HCT116 (cell line): ENCODE data around the gene POT1. TPM values are rescaled to one million over a fixed set of nuclear protein-coding genes. Genes with fewer than 3 reads are reported as not detected.
"Not testable (repeated sequence)": the region's sequence is repeated elsewhere in the genome, so short reads cannot be mapped to it uniquely, and the experiment has no call there.

ENCODE experiments used
- ATAC-seq: fragments of 200-7000 bp; cut with Tn5 transposase; 2 replicates; pipeline ENCODE4 v1.9.1; 2020; ENCODE audit warnings: mild to moderate bottlenecking, moderate library complexity
- Bru-seq: library from RNA; stranded (reverse); fragments of 400-500 nt; gene quantifications from one replicate; lab custom pipeline; 2021; lab: Mats Ljungman, UMichigan
- BruChase-seq, 2 experiments: library from RNA; stranded (reverse); fragments of 400-500 nt; gene quantifications; one replicate each; lab custom pipeline; 2021; lab: Mats Ljungman, UMichigan
- BruUV-seq: library from RNA; stranded (reverse); fragments of 400-500 nt; replicated peaks from 2 replicates; lab custom pipeline; 2021; lab: Mats Ljungman, UMichigan
- CTCF ChIA-PET: fragments of 300-600 bp; sonication (Branson Sonifier 250); formaldehyde crosslinking; loops from one replicate; lab custom pipeline; 2021; ENCODE audit warnings: antibody characterized with exemption; lab: Charles Lee
- POLR2A ChIA-PET: fragments of 300-600, 350-600 bp; sonication (Branson Sonifier 250); formaldehyde crosslinking; loops from one replicate; lab custom pipeline; 2021; ENCODE audit warnings: antibody characterized with exemption; lab: Charles Lee
- RAD21 ChIA-PET, 2 experiments: fragments of 300-600 bp; sonication (Branson Sonifier 250); formaldehyde crosslinking; loops; one replicate each; lab custom pipeline; 2023; ENCODE audit warnings: low total read pairs in 2 of 2; ENCODE audit not compliant: uncharacterized antibody in 2 of 2, unreplicated experiment in 2 of 2, low non-redundant PET in 1 of 2; lab: Charles Lee
- DNase-seq: peaks from one replicate; pipeline ENCODE4 v3.0.0-alpha.2; 2010; ENCODE audit warnings: low read depth, low spot score
- H2AFZ ChIP-seq: fragments of 200-600 bp; shearing (Covaris generic), sonication (generic); 2 replicates; pipeline ENCODE4 v1.6.1; 2017; ENCODE audit warnings: low read depth, mixed run types, mixed read lengths, antibody characterized with exemption, low read length; ENCODE audit not compliant: poor library complexity, severe bottlenecking
- H3K27ac ChIP-seq: 2 replicates; pipeline ENCODE4 v1.5.1; 2012; ENCODE audit warnings: low read depth, low read length
- H3K27me3 ChIP-seq: fragments of 200-600 bp; sonication (generic); 2 replicates; pipeline ENCODE4 v1.6.1; 2016; ENCODE audit warnings: mixed run types, low read length, mixed read lengths; ENCODE audit not compliant: insufficient read depth
- H3K36me3 ChIP-seq, 2 experiments: fragments of 200-500 bp in 1 of 2; fragments of 200-600 bp in 1 of 2; sonication (Bioruptor generic) in 1 of 2; sonication (generic) in 1 of 2; 2 replicates each; pipeline versions ENCODE4 v1.5.1 to v1.6.1; 2014 to 2016; ENCODE audit warnings: low read length in 2 of 2, inconsistent platforms in 1 of 2, mixed read lengths in 1 of 2, mixed run types in 1 of 2; ENCODE audit not compliant: insufficient read depth in 2 of 2, control insufficient read depth in 1 of 2
- H3K4me1 ChIP-seq, 2 experiments: fragments of 200-600 bp in 1 of 2; sonication (generic) in 1 of 2; 2 replicates each; pipeline versions ENCODE4 v1.5.1 to v1.6.1; 2012 to 2017; ENCODE audit warnings: low read length in 2 of 2, inconsistent platforms in 1 of 2, mild to moderate bottlenecking in 1 of 2, mixed read lengths in 1 of 2, mixed run types in 1 of 2, moderate library complexity in 1 of 2; ENCODE audit not compliant: insufficient read depth in 2 of 2, control insufficient read depth in 1 of 2
- H3K4me2 ChIP-seq: fragments of 200-600 bp; sonication (generic); 2 replicates; pipeline ENCODE4 v1.6.1; 2017; ENCODE audit warnings: mixed run types, low read length, mixed read lengths
- H3K4me3 ChIP-seq, 2 experiments: fragments of 200-600 bp in 1 of 2; sonication (generic) in 1 of 2; replicated peaks in 1 of 2; 2 replicates each; pipeline ENCODE4 v1.5.1; 2011 to 2016; ENCODE audit warnings: low read length in 2 of 2, control low read depth in 1 of 2, low read depth in 1 of 2, mild to moderate bottlenecking in 1 of 2, mixed read lengths in 1 of 2, mixed run types in 1 of 2
- H3K79me2 ChIP-seq: fragments of 200-600 bp; sonication (generic); 2 replicates; pipeline ENCODE4 v1.6.1; 2017; ENCODE audit warnings: mild to moderate bottlenecking, mixed run types, low read length, moderate library complexity, mixed read lengths; ENCODE audit not compliant: insufficient read depth
- H3K9ac ChIP-seq: fragments of 200-600 bp; sonication (generic); 2 replicates; pipeline ENCODE4 v1.6.1; 2016; ENCODE audit warnings: low read length, mixed read lengths
- H3K9me2 ChIP-seq: fragments of 200-600 bp; sonication (generic), shearing (Covaris generic); 2 replicates; pipeline ENCODE4 v1.6.1; 2017; ENCODE audit warnings: mixed run types, mild to moderate bottlenecking, moderate library complexity; ENCODE audit not compliant: insufficient read depth
- H3K9me3 ChIP-seq, 2 experiments: fragments of 200-500 bp in 1 of 2; fragments of 200-600 bp in 1 of 2; sonication (Bioruptor generic) in 1 of 2; sonication (generic) in 1 of 2; 2 replicates each; pipeline ENCODE4 v1.6.1; 2014 to 2017; ENCODE audit warnings: low read length in 2 of 2, mixed read lengths in 2 of 2, inconsistent platforms in 1 of 2, low read depth in 1 of 2, mild to moderate bottlenecking in 1 of 2, mixed run types in 1 of 2, moderate library complexity in 1 of 2; ENCODE audit not compliant: control insufficient read depth in 1 of 2, insufficient read depth in 1 of 2
- H4K20me1 ChIP-seq: fragments of 200-600 bp; sonication (generic), shearing (Covaris generic); 2 replicates; pipeline ENCODE4 v1.6.1; 2017; ENCODE audit warnings: mixed run types, mild to moderate bottlenecking, moderate library complexity; ENCODE audit not compliant: insufficient read depth
- CBX3 ChIP-seq: IDR thresholded peaks from 2 replicates; pipeline ENCODE4 v1.6.1; 2012; ENCODE audit warnings: low read depth
- EZH2 ChIP-seq: fragments of 200-600 bp; sonication (generic); IDR thresholded peaks from 2 replicates; pipeline ENCODE4 v1.6.1; 2017; ENCODE audit warnings: antibody characterized with exemption, mixed run types
- EZH2phosphoT487 ChIP-seq: fragments of 200-600 bp; IDR thresholded peaks from 2 replicates; pipeline ENCODE4 v1.6.1; 2018; ENCODE audit warnings: antibody characterized with exemption, borderline replicate concordance
- FOSL1 ChIP-seq: IDR thresholded peaks from 2 replicates; pipeline ENCODE4 v1.6.1; 2012; ENCODE audit warnings: low read depth
- MAX ChIP-seq: IDR thresholded peaks from 2 replicates; pipeline ENCODE4 v1.6.1; 2012
- POLR2A ChIP-seq: IDR thresholded peaks from 2 replicates; pipeline ENCODE4 v1.7.0; 2011; ENCODE audit warnings: borderline replicate concordance; ENCODE audit not compliant: insufficient read depth, insufficient read length; ENCODE audit errors: extremely low read depth
- POLR2AphosphoS5 ChIP-seq: IDR thresholded peaks from 2 replicates; pipeline ENCODE4 v1.6.1; 2011; ENCODE audit warnings: mild to moderate bottlenecking, low read depth, low read length, moderate library complexity
- SIN3A ChIP-seq: IDR thresholded peaks from 2 replicates; pipeline ENCODE4 v1.6.1; 2012; ENCODE audit warnings: low read depth
- SP1 ChIP-seq: IDR thresholded peaks from 2 replicates; pipeline ENCODE4 v1.6.1; 2012; ENCODE audit warnings: low read depth
- SRF ChIP-seq: IDR thresholded peaks from 2 replicates; pipeline ENCODE4 v1.6.1; 2012; ENCODE audit warnings: low read depth
- TCF7L2 ChIP-seq: IDR thresholded peaks from 2 replicates; pipeline ENCODE4 v1.7.0; 2011; ENCODE audit warnings: borderline replicate concordance, inconsistent platforms; ENCODE audit not compliant: insufficient read depth, insufficient read length; ENCODE audit errors: extremely low read depth
- YY1 ChIP-seq: IDR thresholded peaks from 2 replicates; pipeline ENCODE4 v1.6.1; 2011; ENCODE audit warnings: low read length, low read depth, moderate library complexity, mild to moderate bottlenecking; ENCODE audit not compliant: insufficient replicate concordance; ENCODE audit errors: extremely low read depth
- ZBTB33 ChIP-seq: IDR thresholded peaks from 2 replicates; pipeline ENCODE4 v1.6.1; 2011; ENCODE audit warnings: mild to moderate bottlenecking, low read length, moderate library complexity; ENCODE audit not compliant: insufficient replicate concordance; ENCODE audit errors: extremely low read depth
- intact Hi-C: fragments of 100-400 bp; cut with micrococcal nuclease; formaldehyde crosslinking; loops from 2 replicates; pipeline ENCODE4 v1.10.0; 2022
- long read RNA-seq: library from polyadenylated mRNA; unstranded; transcript quantifications from one replicate; pipeline ENCODE4 v2.0.0, GENCODE V29; 2021; ENCODE audit not compliant: unreplicated experiment
- polyA plus RNA-seq: library from polyadenylated mRNA; unstranded; fragments of >200 nt; gene quantifications from 2 replicates; pipeline ENCODE4 v1.2.1, GENCODE V29; 2012; ENCODE audit warnings: missing spikeins
- total RNA-seq: library from RNA; stranded (reverse); gene quantifications from one replicate; pipeline ENCODE4 v1.2.1, GENCODE V29; 2021; ENCODE audit not compliant: unreplicated experiment

The POT1 gene
- total RNA-seq (19.5 TPM), Bru-seq, nascent RNA (percentile 74 among the genes with signal in this experiment), BruChase-seq, experiment 1, labeled RNA remaining after a 6-hour chase (percentile 62 among the genes with signal in this experiment), BruChase-seq, experiment 2, labeled RNA remaining after a 2-hour chase (percentile 64 among the genes with signal in this experiment)
- 11.0 and 14.8 TPM in 2 replicates for polyA plus RNA-seq
- long read RNA-seq, full-length matches to known transcripts, result 12 of 23 reads
- long read RNA-seq, partial matches to known transcripts, result 3 of 23 reads
- long read RNA-seq, other reads (novel, unspliced or antisense), result 8 of 23 reads

- H3K27me3 ChIP-seq, result no peaks in the 10 kb centered on the region
- H3K9ac ChIP-seq, result peak within 1 kb of the TSS; percentile 72
- peaks cover 0 to 8% of the 10 kb centered on the region in 2 experiments; a peak in 2 of 4 replicates for H3K4me1 ChIP-seq
- no peaks in the 10 kb centered on the region for H3K9me3 ChIP-seq
- RAD21 ChIA-PET, result no interaction called here
- POLR2A ChIA-PET, result interaction anchor here (0.9 kb wide), 1 partner anchor 10 kb away, joined by 3 read pairs; no protein-coding TSS in a partner anchor
- H3K79me2 ChIP-seq, result peaks cover 38% of the 10 kb centered on the region
- TSS peak; percentile 80 for BruUV-seq
- peak; percentile 99 for DNase-seq
- intact Hi-C loops, result no loop called here
- H3K4me3 ChIP-seq, result peak within 1 kb of the TSS; percentile 61 to 86
- H3K27ac ChIP-seq, result peak within 1 kb of the TSS; percentile 53
- peak; percentile 99 for ATAC-seq
- TF ChIP-seq FOSL1 (no peak), YY1 (peak; percentile 85), CBX3 (peak; percentile 86), TCF7L2 (peak; percentile 25), POLR2AphosphoS5 (peak; percentile 93), ZBTB33 (no peak), SIN3A (0 out of 2 replicates have a peak, but pooled peaks have one; percentile 14), SRF (peak; percentile 79; the same call in 1 of the 2 replicates), EZH2 (no peak), SP1 (peak; percentile 71), MAX (peak; percentile 97), POLR2A (peak; percentile 40), EZH2phosphoT487 (no peak)
- peak within 1 kb of the TSS; percentile 94 for H2AFZ ChIP-seq
- no peaks in the 10 kb centered on the region for H3K36me3 ChIP-seq
- H3K4me2 ChIP-seq, result peak within 1 kb of the TSS; percentile 83
- CTCF ChIA-PET, result interaction anchor here (0.7 kb wide), 1 partner anchor 9 kb away, joined by 3 read pairs; no protein-coding TSS in a partner anchor
- H3K9me2 ChIP-seq, result no peaks in the 10 kb centered on the region
- H4K20me1 ChIP-seq, result no peaks in the 10 kb centered on the region
Measured at GRCh38 chr7:124929467-124930172, at the start of gene POT1. POT1 (minus strand) TSS chr7:124929825; CDS start chr7:124897173, 32,652 bp downstream.

GRCh38 chr7:124975131-124975530 lies 45.5 kb upstream of the POT1 start:
- H3K9ac ChIP-seq, H3K4me1 ChIP-seq, H3K36me3 ChIP-seq, H3K4me3 ChIP-seq, POLR2A ChIA-PET, H3K27ac ChIP-seq, BruUV-seq, H3K9me3 ChIP-seq, ATAC-seq, H3K9me2 ChIP-seq, RAD21 ChIA-PET, CTCF ChIA-PET, intact Hi-C loops, H3K27me3 ChIP-seq, H4K20me1 ChIP-seq, DNase-seq, H3K79me2 ChIP-seq, H3K4me2 ChIP-seq, H2AFZ ChIP-seq: not testable (repeated sequence)
